B cell (primary cell): ENCODE data around the gene VPREB1.

Experiments used
- CTCF ChIP-seq: fragments of 200-600 bp; IDR thresholded peaks from one replicate; pipeline ENCODE4 v1.8.0; 2022; ENCODE audit warnings: antibody characterized with exemption, mild to moderate bottlenecking
- EZH2 ChIP-seq: IDR thresholded peaks from 2 replicates; pipeline ENCODE4 v1.6.1; 2012; ENCODE audit warnings: borderline replicate concordance, low read depth, mild to moderate bottlenecking, moderate library complexity, low read length; ENCODE audit not compliant: insufficient read depth, poor library complexity, severe bottlenecking

GRCh38 chr22:22229683-22230420 lies 14.7 kb upstream of the VPREB1 start:
- no peak for TF ChIP-seq CTCF
- TF ChIP-seq EZH2: no peak
